Retinal pigment epithelial cell (primary cell): ENCODE data around the gene KLF12.

Experiments
- DNase-seq: peaks from one replicate; pipeline ENCODE4 v3.0.0-alpha.2; 2010; ENCODE audit warnings: low read depth
- H3K4me3 ChIP-seq: 2 replicates; pipeline ENCODE4 v1.5.1; 2011; ENCODE audit warnings: mild to moderate bottlenecking, low read length, control low read depth, moderate library complexity
- CTCF ChIP-seq: conservative IDR thresholded peaks from 2 replicates; pipeline ENCODE4 v1.5.1; 2011; ENCODE audit warnings: low read depth, low read length, control low read depth, inconsistent platforms

Gene KLF12

GRCh38 chr13:74134221-74134776, at the start of gene KLF12:
Gene KLF12 (minus strand): TSS chr13:74134404.
- peak; percentile 90 for DNase-seq
- TF ChIP-seq CTCF, result no peak
- H3K4me3 ChIP-seq, result peak within 1 kb of the TSS; percentile 81

- TF ChIP-seq CTCF, result no peak
- no peak overlapping the region for H3K4me3 ChIP-seq
- DNase-seq, result no peak
Measured at GRCh38 chr13:74182491-74182890, 48.3 kb upstream of the KLF12 start.

- TF ChIP-seq CTCF, result no peak
- DNase-seq, result no peak
- H3K4me3 ChIP-seq, result no peak overlapping the region
Measured at GRCh38 chr13:74174810-74175209, 40.6 kb upstream of the KLF12 start.

- no peak overlapping the region for H3K4me3 ChIP-seq
- no peak for DNase-seq
- TF ChIP-seq CTCF, result no peak
Measured at GRCh38 chr13:74173822-74174221, 39.6 kb upstream of the KLF12 start.

- no peak for DNase-seq
- H3K4me3 ChIP-seq, result no peak overlapping the region
- TF ChIP-seq CTCF, result no peak
Measured at GRCh38 chr13:74171641-74172040, 37.4 kb upstream of the KLF12 start.

GRCh38 chr13:74169676-74170075, 35.5 kb upstream of the KLF12 start:
- no peak overlapping the region for H3K4me3 ChIP-seq
- no peak for DNase-seq
- no peak for TF ChIP-seq CTCF

- H3K4me3 ChIP-seq, result no peak overlapping the region
- TF ChIP-seq CTCF, result no peak
- no peak for DNase-seq
Measured at GRCh38 chr13:74168263-74168675, 34.1 kb upstream of the KLF12 start.
